OCI-LY1 (cell line): ENCODE results near the gene ZNF609.

Experiments used
- H2AFZ ChIP-seq: fragments of 200-600 bp; sonication (generic), shearing (Covaris generic); 2 replicates; pipeline ENCODE4 v1.6.0; 2014; ENCODE audit warnings: antibody characterized with exemption, mild to moderate bottlenecking, low read length
- H3F3A ChIP-seq: fragments of 200-600 bp; sonication (generic), shearing (Covaris generic); 2 replicates; pipeline ENCODE4 v1.6.0; 2014; ENCODE audit warnings: mild to moderate bottlenecking, antibody characterized with exemption, low read length, moderate library complexity; ENCODE audit not compliant: insufficient read depth
- H3K27ac ChIP-seq: fragments of 200-600 bp; sonication (generic); 2 replicates; pipeline ENCODE4 v1.5.1; 2014; ENCODE audit warnings: low read length, mixed run types, mild to moderate bottlenecking, low read depth; ENCODE audit not compliant: poor library complexity, severe bottlenecking
- H3K27me3 ChIP-seq: fragments of 200-600 bp; sonication (generic); 2 replicates; pipeline ENCODE4 v1.6.0; 2014; ENCODE audit warnings: antibody characterized with exemption, mild to moderate bottlenecking, low read length, moderate library complexity; ENCODE audit not compliant: insufficient read depth
- H3K36me3 ChIP-seq: fragments of 200-600 bp; sonication (generic); 2 replicates; pipeline ENCODE4 v1.6.1; 2014; ENCODE audit warnings: mild to moderate bottlenecking, antibody characterized with exemption, low read length, moderate library complexity, mixed read lengths; ENCODE audit not compliant: insufficient read depth
- H3K4me1 ChIP-seq: fragments of 200-600 bp; sonication (generic); 2 replicates; pipeline ENCODE4 v1.5.1; 2014; ENCODE audit warnings: mild to moderate bottlenecking, low read length, moderate library complexity; ENCODE audit not compliant: insufficient read depth, severe bottlenecking
- H3K4me2 ChIP-seq: fragments of 200-600 bp; sonication (generic), shearing (Covaris generic); 2 replicates; pipeline ENCODE4 v1.6.1; 2014; ENCODE audit warnings: low read length
- H3K4me3 ChIP-seq: fragments of 200-600 bp; sonication (generic); 2 replicates; pipeline ENCODE4 v1.5.1; 2014; ENCODE audit warnings: low read length, low read depth, mild to moderate bottlenecking, mixed read lengths; ENCODE audit not compliant: poor library complexity, severe bottlenecking
- H3K79me2 ChIP-seq: fragments of 200-600 bp; shearing (Covaris generic); 2 replicates; pipeline ENCODE4 v1.6.1; 2016; ENCODE audit warnings: mixed run types, low read length, mixed read lengths; ENCODE audit not compliant: insufficient read depth
- H3K9ac ChIP-seq: fragments of 200-600 bp; sonication (generic), shearing (Covaris generic); 2 replicates; pipeline ENCODE4 v1.6.1; 2014; ENCODE audit warnings: mild to moderate bottlenecking, low read length, mixed read lengths
- H3K9me2 ChIP-seq: fragments of 200-600 bp; sonication (generic), shearing (Covaris generic); 2 replicates; pipeline ENCODE4 v1.6.1; 2014; ENCODE audit warnings: low read depth, mild to moderate bottlenecking, low read length, mixed read lengths
- H3K9me3 ChIP-seq: fragments of 200-600 bp; shearing (Covaris generic); 2 replicates; pipeline ENCODE4 v1.6.1; 2014; ENCODE audit warnings: low read length, mixed read lengths
- H4K20me1 ChIP-seq: fragments of 200-600 bp; sonication (generic), shearing (Covaris generic); 2 replicates; pipeline ENCODE4 v1.6.0; 2016; ENCODE audit warnings: mild to moderate bottlenecking, low read length; ENCODE audit not compliant: insufficient read depth
- EZH2 ChIP-seq: fragments of 200-600 bp; sonication (generic), shearing (Covaris generic); IDR thresholded peaks from 2 replicates; pipeline ENCODE4 v1.8.0; 2017; ENCODE audit warnings: borderline replicate concordance, mixed run types, mild to moderate bottlenecking, antibody characterized with exemption, low read length, moderate library complexity, mixed read lengths
- TF ChIP-seq, protein P1 (sequence below): fragments of 200-600 bp; sonication (generic), shearing (Covaris generic); IDR thresholded peaks from 2 replicates; pipeline ENCODE4 v1.5.1; 2017; ENCODE audit warnings: mild to moderate bottlenecking, antibody characterized with exemption, low read length, moderate library complexity, mixed read lengths

The ZNF609 gene

DNA sequence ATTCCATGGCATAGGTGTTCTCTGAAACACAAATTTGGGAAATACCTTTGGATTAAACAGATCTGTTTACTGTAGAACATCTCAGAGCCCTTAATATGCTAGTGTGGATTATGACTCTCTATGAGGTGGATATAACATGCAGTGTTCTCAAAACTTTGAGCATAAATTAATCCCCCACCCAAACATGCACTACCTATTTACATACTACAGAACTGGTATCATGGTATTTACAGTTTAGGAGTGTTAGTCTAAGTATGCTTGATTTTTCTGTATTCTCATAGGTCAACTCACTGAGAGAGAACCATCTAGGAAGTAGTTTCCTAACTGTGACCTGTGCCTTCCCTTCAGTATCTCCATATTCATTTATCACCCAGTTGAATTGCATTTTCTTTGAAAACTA lies 30.9 kb upstream of the ZNF609 start:
- Histone ChIP-seq H3K27me3 (no peaks in the 10 kb centered on the region), H3K9ac (no peak overlapping the region), H3K79me2 (no peaks in the 10 kb centered on the region), H3K36me3 (peaks cover 12% of the 10 kb centered on the region; the same call in 1 of the 2 replicates), H3K9me3 (no peaks in the 10 kb centered on the region), H4K20me1 (no peaks in the 10 kb centered on the region), H3F3A (no peaks in the 10 kb centered on the region), H3K4me2 (no peak overlapping the region), H2AFZ (no peak overlapping the region), H3K27ac (no peak overlapping the region), H3K4me3 (no peak overlapping the region), H3K9me2 (no peaks in the 10 kb centered on the region), H3K4me1 (no peaks in the 10 kb centered on the region)
- no peak for TF ChIP-seq EZH2
- TF ChIP-seq, protein P1, sequence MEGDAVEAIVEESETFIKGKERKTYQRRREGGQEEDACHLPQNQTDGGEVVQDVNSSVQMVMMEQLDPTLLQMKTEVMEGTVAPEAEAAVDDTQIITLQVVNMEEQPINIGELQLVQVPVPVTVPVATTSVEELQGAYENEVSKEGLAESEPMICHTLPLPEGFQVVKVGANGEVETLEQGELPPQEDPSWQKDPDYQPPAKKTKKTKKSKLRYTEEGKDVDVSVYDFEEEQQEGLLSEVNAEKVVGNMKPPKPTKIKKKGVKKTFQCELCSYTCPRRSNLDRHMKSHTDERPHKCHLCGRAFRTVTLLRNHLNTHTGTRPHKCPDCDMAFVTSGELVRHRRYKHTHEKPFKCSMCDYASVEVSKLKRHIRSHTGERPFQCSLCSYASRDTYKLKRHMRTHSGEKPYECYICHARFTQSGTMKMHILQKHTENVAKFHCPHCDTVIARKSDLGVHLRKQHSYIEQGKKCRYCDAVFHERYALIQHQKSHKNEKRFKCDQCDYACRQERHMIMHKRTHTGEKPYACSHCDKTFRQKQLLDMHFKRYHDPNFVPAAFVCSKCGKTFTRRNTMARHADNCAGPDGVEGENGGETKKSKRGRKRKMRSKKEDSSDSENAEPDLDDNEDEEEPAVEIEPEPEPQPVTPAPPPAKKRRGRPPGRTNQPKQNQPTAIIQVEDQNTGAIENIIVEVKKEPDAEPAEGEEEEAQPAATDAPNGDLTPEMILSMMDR, result no peak

DNA sequence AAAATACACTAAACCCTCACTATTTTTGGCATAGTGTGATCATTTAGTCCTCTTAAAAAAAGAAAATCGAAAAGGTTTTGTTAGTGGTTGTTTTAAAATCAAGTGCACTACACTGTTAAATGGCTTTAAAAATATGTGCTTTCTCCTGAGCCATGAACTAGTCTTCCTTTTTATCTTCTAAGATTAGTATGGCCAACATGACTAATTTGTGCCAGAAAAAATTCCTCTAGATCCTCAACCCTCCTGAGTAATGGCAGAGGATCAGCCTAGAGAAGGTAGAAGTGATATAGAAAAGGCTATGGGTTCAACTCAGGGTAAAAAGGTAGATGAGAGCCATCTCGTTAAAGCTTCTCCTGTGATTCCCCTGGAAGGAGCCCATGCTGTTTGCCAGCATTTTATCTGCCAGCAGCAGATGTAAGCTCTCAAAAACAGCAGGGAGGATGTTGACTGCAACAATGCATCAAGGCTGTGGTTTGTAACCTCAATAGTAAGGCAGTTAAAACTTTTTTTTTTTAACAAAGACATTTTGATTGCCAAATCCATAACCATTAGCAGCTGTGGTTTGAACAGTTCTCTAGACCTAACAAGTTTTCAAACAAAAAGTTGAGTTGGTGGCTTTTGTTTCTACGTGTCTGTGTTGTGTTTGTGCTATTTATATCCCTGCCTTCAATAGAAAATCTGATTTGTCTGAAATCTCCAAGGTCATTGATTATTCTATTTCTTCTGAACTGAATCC lies 30.2 kb upstream of the ZNF609 start:
- Histone ChIP-seq H3K4me3 (no peak overlapping the region), H3F3A (no peaks in the 10 kb centered on the region), H3K9me2 (no peaks in the 10 kb centered on the region), H3K36me3 (peaks cover 11% of the 10 kb centered on the region; the same call in 1 of the 2 replicates), H3K27ac (no peak overlapping the region), H3K9ac (no peak overlapping the region), H4K20me1 (no peaks in the 10 kb centered on the region), H3K9me3 (no peaks in the 10 kb centered on the region), H3K4me1 (no peaks in the 10 kb centered on the region), H2AFZ (no peak overlapping the region), H3K79me2 (no peaks in the 10 kb centered on the region), H3K4me2 (no peak overlapping the region), H3K27me3 (no peaks in the 10 kb centered on the region)
- no peak for TF ChIP-seq EZH2
- TF ChIP-seq, protein P1, result no peak

GRCh38 chr15:64437982-64438381 lies 22.4 kb upstream of the ZNF609 start:
- Histone ChIP-seq H2AFZ (no peak overlapping the region), H3K4me2 (no peak overlapping the region), H3K9me2 (no peaks in the 10 kb centered on the region), H3K4me3 (no peak overlapping the region), H3F3A (no peaks in the 10 kb centered on the region), H4K20me1 (no peaks in the 10 kb centered on the region), H3K79me2 (no peaks in the 10 kb centered on the region), H3K27ac (no peak overlapping the region), H3K36me3 (no peaks in the 10 kb centered on the region), H3K4me1 (no peaks in the 10 kb centered on the region), H3K9me3 (no peaks in the 10 kb centered on the region), H3K27me3 (no peaks in the 10 kb centered on the region), H3K9ac (no peak overlapping the region)
- TF ChIP-seq, protein P1, result no peak
